ENCODE results near the gene DRD3.

GRCh38 chr3:114103181-114103580, 75.7 kb downstream of the DRD3 start:
- TF ChIP-seq CTCF (IDR thresholded peaks at IDR 0.05), result no peak
- no peak for TF ChIP-seq ZNF263 (CRISPR knock-in tag; IDR thresholded peaks at IDR 0.05; ENCODE audit: low read depth)
- no peak for TF ChIP-seq JAZF1 (CRISPR knock-in tag; IDR thresholded peaks at IDR 0.05)
- TF ChIP-seq HMGXB4 (CRISPR knock-in tag; IDR thresholded peaks at IDR 0.05), result no peak
- no peak for TF ChIP-seq USF2 (CRISPR knock-in tag; IDR thresholded peaks at IDR 0.05)
- TF ChIP-seq CREB1 (CRISPR knock-in tag; IDR thresholded peaks at IDR 0.05), result no peak
